Ovary (tissue), 3 donors: Measurements from ENCODE around the gene CDKAL1.

Experiments
- CTCF ChIP-seq, 3 donors: fragments of 450-650 bp in 2 of 3; fragments of 200-600 bp in 1 of 3; IDR thresholded peaks; one replicate each; pipeline versions ENCODE4 v1.5.1 to v1.8.0; 2016 to 2022; ENCODE audit warnings: antibody characterized with exemption in 3 of 3, mild to moderate bottlenecking in 1 of 3
- POLR2A ChIP-seq: fragments of 450-650 bp; IDR thresholded peaks from one replicate; pipeline ENCODE4 v1.6.1; 2017; ENCODE audit warnings: antibody characterized with exemption, mild to moderate bottlenecking, moderate library complexity
- donor health status: DM: no; HTN: no; CAD: no.

GRCh38 chr6:20719980-20720379 lies 185.7 kb downstream of the CDKAL1 start:
- TF ChIP-seq CTCF (IDR thresholded peaks at IDR 0.05) = no peak
- TF ChIP-seq POLR2A = no peak
